GM15510 (cell line): Measurements from ENCODE around the gene AP2S1.

Source experiments
- POLR2A ChIP-seq: IDR thresholded peaks from 3 replicates; pipeline ENCODE4 v1.6.1; 2011; ENCODE audit warnings: borderline replicate concordance; ENCODE audit not compliant: insufficient read length; ENCODE audit errors: extremely low read depth

AP2S1 gene

GRCh38 chr19:46856062-46857022, 5.7 kb upstream of the AP2S1 start:
- TF ChIP-seq POLR2A, result no peak

GRCh38 chr19:46852830-46853229, 2.2 kb upstream of the AP2S1 start:
- TF ChIP-seq POLR2A, result no peak

GRCh38 chr19:46849610-46850009, 1.0 kb downstream of the AP2S1 start:
- TF ChIP-seq POLR2A, result no peak

- TF ChIP-seq POLR2A, result no peak
These were observed 2.3 kb downstream of the AP2S1 start for GRCh38 chr19:46848389-46848788.

GRCh38 chr19:46847528-46847927, 3.1 kb downstream of the AP2S1 start:
- no peak for TF ChIP-seq POLR2A

- TF ChIP-seq POLR2A, result no peak
These were observed 4.6 kb downstream of the AP2S1 start for GRCh38 chr19:46845959-46846459.

- TF ChIP-seq POLR2A, result no peak
These were observed 6.6 kb downstream of the AP2S1 start for GRCh38 chr19:46844067-46844489.

- TF ChIP-seq POLR2A, result no peak
These were observed 7.9 kb downstream of the AP2S1 start for GRCh38 chr19:46842791-46843190.

- no peak for TF ChIP-seq POLR2A
These were observed 9.1 kb downstream of the AP2S1 start for GRCh38 chr19:46841458-46842083.

- TF ChIP-seq POLR2A, result no peak
These were observed 10.1 kb downstream of the AP2S1 start for GRCh38 chr19:46840498-46840942.

GRCh38 chr19:46839752-46840497, 10.7 kb downstream of the AP2S1 start:
- TF ChIP-seq POLR2A, result no peak

- no peak for TF ChIP-seq POLR2A
These were observed 12.5 kb downstream of the AP2S1 start for GRCh38 chr19:46838160-46838559.

- no peak for TF ChIP-seq POLR2A
These were observed 15.7 kb downstream of the AP2S1 start for GRCh38 chr19:46834984-46835383.

GRCh38 chr19:46834121-46834520, 16.5 kb downstream of the AP2S1 start:
- TF ChIP-seq POLR2A, result no peak

GRCh38 chr19:46830864-46831263, 19.8 kb downstream of the AP2S1 start:
- no peak for TF ChIP-seq POLR2A

- no peak for TF ChIP-seq POLR2A
These were observed 22.2 kb downstream of the AP2S1 start for GRCh38 chr19:46828484-46828883.

- TF ChIP-seq POLR2A, result no peak
These were observed 25.0 kb downstream of the AP2S1 start for GRCh38 chr19:46825731-46826055.
